ENCODE data around the gene PPIP5K2. TPM values are rescaled to one million over a fixed set of nuclear protein-coding genes. Genes with fewer than 3 reads are reported as not detected.

PPIP5K2 gene
- total and polyA plus RNA-seq, 3 donors from 2014 or later = 23.7 to 42.8 (median 30.4) TPM

DNA sequence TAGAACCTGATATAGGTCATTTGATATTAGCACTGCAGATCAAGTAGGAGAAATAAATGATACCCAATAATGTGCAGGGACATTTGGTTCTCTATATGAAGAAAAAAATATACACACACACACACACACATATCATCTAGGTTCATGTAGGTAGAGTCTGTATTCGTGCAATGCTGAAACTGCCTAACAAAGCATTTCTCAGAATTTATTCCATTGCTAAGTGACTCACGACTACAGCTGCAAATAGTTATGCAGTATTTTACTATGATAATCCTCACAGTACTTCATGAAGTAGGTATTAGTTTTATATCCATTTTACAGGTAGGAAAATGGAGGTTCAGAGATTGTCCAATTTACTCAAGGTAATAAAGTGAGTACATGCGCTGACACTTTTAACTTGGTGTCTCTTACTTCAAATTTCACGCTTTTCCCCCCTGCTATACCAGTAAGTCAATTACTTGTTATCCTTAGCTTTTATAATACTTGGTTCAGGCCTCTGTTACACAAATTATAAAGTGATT, 2.6 kb upstream of the PPIP5K2 start:
- WGBS, 2 donors = 76 to 83% methylated on average over 4 of the region's 4 CpGs
- TF ChIP-seq, protein P1, sequence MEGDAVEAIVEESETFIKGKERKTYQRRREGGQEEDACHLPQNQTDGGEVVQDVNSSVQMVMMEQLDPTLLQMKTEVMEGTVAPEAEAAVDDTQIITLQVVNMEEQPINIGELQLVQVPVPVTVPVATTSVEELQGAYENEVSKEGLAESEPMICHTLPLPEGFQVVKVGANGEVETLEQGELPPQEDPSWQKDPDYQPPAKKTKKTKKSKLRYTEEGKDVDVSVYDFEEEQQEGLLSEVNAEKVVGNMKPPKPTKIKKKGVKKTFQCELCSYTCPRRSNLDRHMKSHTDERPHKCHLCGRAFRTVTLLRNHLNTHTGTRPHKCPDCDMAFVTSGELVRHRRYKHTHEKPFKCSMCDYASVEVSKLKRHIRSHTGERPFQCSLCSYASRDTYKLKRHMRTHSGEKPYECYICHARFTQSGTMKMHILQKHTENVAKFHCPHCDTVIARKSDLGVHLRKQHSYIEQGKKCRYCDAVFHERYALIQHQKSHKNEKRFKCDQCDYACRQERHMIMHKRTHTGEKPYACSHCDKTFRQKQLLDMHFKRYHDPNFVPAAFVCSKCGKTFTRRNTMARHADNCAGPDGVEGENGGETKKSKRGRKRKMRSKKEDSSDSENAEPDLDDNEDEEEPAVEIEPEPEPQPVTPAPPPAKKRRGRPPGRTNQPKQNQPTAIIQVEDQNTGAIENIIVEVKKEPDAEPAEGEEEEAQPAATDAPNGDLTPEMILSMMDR (IDR thresholded peaks at IDR 0.05) = no peak
- TF ChIP-seq POLR2A (IDR thresholded peaks at IDR 0.05) = no peak
- Histone ChIP-seq H3K27ac (no peak overlapping the region), H3K9me3 (no peaks in the 10 kb centered on the region), H3K4me3 (no peak overlapping the region), H3K27me3 (no peaks in the 10 kb centered on the region), H3K36me3 (ENCODE audit: low read depth, missing control alignments) (no peaks in the 10 kb centered on the region), H3K4me1 (peaks cover 2% of the 10 kb centered on the region)
- intact Hi-C loops (cut with DNase I; ENCODE audit: low total_unique reads) = no loop called here
- no peak for DNase-seq

DNA sequence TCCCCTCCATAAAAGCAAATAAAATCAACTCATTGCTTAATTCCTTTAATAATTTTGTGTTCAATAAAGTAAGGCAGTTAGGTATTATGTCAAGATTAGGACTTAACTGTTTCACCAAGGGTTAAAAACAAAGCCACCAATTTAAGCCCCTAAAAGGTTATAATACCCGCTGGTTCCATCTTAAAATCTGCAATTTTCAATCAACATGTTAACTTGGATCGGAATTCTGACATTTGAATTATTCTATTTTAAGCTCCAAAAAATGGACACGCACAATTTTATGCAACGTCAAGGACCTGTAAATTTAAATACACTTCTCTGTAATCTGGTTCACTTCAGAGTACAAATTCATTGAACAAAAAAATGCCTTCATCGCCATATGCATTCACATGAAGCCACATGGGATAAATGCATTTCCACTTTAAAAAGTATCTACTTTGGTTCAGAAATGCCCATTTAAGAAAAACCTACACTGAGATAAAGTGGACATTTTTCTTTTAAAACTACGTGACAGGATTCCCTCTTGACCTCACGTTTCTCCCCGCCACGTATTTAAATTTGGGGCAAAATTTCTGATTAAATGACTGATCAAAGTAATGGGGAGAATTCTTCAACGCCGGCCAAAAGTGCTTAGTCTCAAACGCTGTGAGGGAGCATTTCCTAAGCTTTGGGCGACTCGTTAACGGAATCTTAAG, 884 bp upstream of the PPIP5K2 start:
- WGBS, 2 donors = 1% methylated on average over 15 of the region's 15 CpGs

DNA sequence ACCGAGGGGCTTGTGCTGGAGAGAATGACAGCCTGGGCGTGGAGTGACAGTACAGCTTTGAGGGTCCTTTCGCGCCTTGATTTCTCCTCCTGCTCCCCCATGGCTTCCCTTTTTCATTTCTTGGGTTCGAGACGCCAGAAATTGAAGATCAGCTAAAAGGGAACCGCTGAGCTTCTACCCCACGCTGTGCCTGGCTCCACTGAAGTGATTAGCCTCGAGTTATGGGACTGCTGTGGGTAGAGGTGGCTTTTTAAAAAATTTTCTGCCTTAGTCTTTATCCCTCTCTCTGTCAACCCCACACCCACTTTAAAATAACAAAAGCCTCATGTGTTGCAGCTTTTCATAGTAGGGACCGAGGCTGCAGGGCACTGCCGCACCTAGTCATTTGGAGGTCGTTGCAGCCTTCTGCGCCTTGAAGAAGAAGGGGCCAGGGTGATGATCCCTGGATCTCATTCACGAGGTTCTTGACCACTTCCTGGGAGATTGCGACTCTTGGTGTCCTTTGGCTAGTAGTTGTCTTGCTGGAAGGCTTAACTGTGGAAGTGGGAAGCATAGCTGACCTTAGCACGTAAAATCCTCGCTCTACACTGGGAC, 603 bp downstream of the PPIP5K2 start:
- Histone ChIP-seq H3K4me1 (peaks cover 2% of the 10 kb centered on the region), H3K4me3 (peak overlapping the region; percentile 83 to 86), H3K36me3 (ENCODE audit: low read depth, missing control alignments) (no peaks in the 10 kb centered on the region), H3K27me3 (no peaks in the 10 kb centered on the region), H3K9me3 (no peaks in the 10 kb centered on the region), H3K27ac (peak overlapping the region; percentile 79 to 97)
- no peak for DNase-seq
- WGBS, 2 donors = 1% methylated on average over 17 of the region's 17 CpGs
- intact Hi-C loops (cut with DNase I; ENCODE audit: low total_unique reads) = no loop called here
- TF ChIP-seq, protein P1 (IDR thresholded peaks at IDR 0.05) = no peak
- TF ChIP-seq POLR2A (IDR thresholded peaks at IDR 0.05) = no peak

More for the DNA sequence above, 884 bp upstream of the PPIP5K2 start:
- Histone ChIP-seq H3K9me3 (no peaks in the 10 kb centered on the region), H3K27me3 (no peaks in the 10 kb centered on the region), H3K36me3 (ENCODE audit: low read depth, missing control alignments) (no peaks in the 10 kb centered on the region), H3K27ac (peak overlapping the region; percentile 79 to 97), H3K4me1 (peaks cover 2% of the 10 kb centered on the region), H3K4me3 (peak overlapping the region; percentile 83 to 86)
- TF ChIP-seq, protein P1 (IDR thresholded peaks at IDR 0.05) = no peak
- no peak for TF ChIP-seq POLR2A (IDR thresholded peaks at IDR 0.05)
- intact Hi-C loops (cut with DNase I; ENCODE audit: low total_unique reads) = no loop called here
- no peak for DNase-seq

DNA sequence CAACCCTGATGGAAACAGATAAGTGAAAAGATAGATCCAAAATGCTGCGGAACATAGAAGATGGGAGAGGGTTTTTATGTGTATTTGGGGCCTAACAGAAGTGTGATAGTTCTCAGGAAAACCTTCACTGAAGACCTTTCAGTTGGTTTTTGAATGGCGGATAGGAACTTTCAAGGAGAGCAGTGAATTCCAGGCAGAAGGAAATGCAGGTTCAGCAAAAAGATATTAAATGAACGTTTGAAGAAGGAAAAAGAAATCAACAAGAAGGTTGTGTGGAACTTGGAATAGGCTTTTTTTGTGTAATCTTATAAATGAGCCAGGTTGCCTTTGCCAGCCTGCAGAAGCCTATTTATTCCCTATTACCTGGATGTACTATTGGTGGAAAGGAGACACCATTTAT, 2.1 kb downstream of the PPIP5K2 start:
- intact Hi-C loops (cut with DNase I; ENCODE audit: low total_unique reads) = no loop called here
- WGBS, 2 donors = 53 to 56% methylated on average over 3 of the region's 3 CpGs
- TF ChIP-seq, protein P1 (IDR thresholded peaks at IDR 0.05) = no peak
- no peak for TF ChIP-seq POLR2A (IDR thresholded peaks at IDR 0.05)
- H3K9me3 ChIP-seq = no peaks in the 10 kb centered on the region
- H3K4me1 ChIP-seq = peaks cover 2% of the 10 kb centered on the region
- no peaks in the 10 kb centered on the region for H3K36me3 ChIP-seq (ENCODE audit: low read depth, missing control alignments)
- no peak overlapping the region for H3K4me3 ChIP-seq
- no peak overlapping the region for H3K27ac ChIP-seq
- DNase-seq = no peak
- H3K27me3 ChIP-seq = no peaks in the 10 kb centered on the region

All from testis (tissue), 3 donors.